HG02870 (cell line): ENCODE measurements around the gene TRPM2.
"Not testable (repeated sequence)": the region's sequence is repeated elsewhere in the genome, so short reads cannot be mapped to it uniquely, and the experiment has no call there.

Source experiments
- ATAC-seq: cut with Tn5 transposase; IDR thresholded peaks from one replicate; pipeline ENCODE4 v1.9.1; 2021; ENCODE audit warnings: mild to moderate bottlenecking, moderate library complexity; ENCODE audit not compliant: unreplicated experiment

TRPM2 gene

GRCh38 chr21:44391345-44392091, 38.1 kb downstream of the TRPM2 start:
- ATAC-seq: no peak

- no peak for ATAC-seq
Observed at GRCh38 chr21:44392185-44392584, 38.8 kb downstream of the TRPM2 start.

GRCh38 chr21:44392916-44393315, 39.5 kb downstream of the TRPM2 start:
- ATAC-seq: no peak

- ATAC-seq: no peak
Observed at GRCh38 chr21:44394733-44395132, 41.3 kb downstream of the TRPM2 start.

- ATAC-seq: no peak
Observed at GRCh38 chr21:44395260-44395659, 41.8 kb downstream of the TRPM2 start.

GRCh38 chr21:44396803-44397202, 43.4 kb downstream of the TRPM2 start:
- ATAC-seq: not testable (repeated sequence)

GRCh38 chr21:44397431-44398031, 44.1 kb downstream of the TRPM2 start:
- ATAC-seq: no peak

GRCh38 chr21:44398499-44398898, 45.1 kb downstream of the TRPM2 start:
- no peak for ATAC-seq

GRCh38 chr21:44399151-44399954, 45.9 kb downstream of the TRPM2 start:
- ATAC-seq: no peak

GRCh38 chr21:44399955-44400790, 46.8 kb downstream of the TRPM2 start:
- no peak for ATAC-seq

- no peak for ATAC-seq
Observed at GRCh38 chr21:44400791-44401385, 47.5 kb downstream of the TRPM2 start.

GRCh38 chr21:44401386-44402160, 48.2 kb downstream of the TRPM2 start:
- ATAC-seq: no peak

- ATAC-seq: no peak
Observed at GRCh38 chr21:44402323-44403105, 49.1 kb downstream of the TRPM2 start.

GRCh38 chr21:44403106-44404020, 49.9 kb downstream of the TRPM2 start:
- no peak for ATAC-seq

GRCh38 chr21:44404482-44404881, 51.1 kb downstream of the TRPM2 start:
- ATAC-seq: not testable (repeated sequence)

GRCh38 chr21:44405091-44405947, 51.9 kb downstream of the TRPM2 start:
- no peak for ATAC-seq
